SW 1271 (cell line): ENCODE results near the gene CCDC187.
"Not testable (repeated sequence)": the region's sequence is repeated elsewhere in the genome, so short reads cannot be mapped to it uniquely, and the experiment has no call there.

ENCODE experiments used
- DNase-seq, 2 experiments: peaks; one replicate each; lab custom pipeline; 2025; lab: John Stamatoyannopoulos, UW

The CCDC187 gene

DNA sequence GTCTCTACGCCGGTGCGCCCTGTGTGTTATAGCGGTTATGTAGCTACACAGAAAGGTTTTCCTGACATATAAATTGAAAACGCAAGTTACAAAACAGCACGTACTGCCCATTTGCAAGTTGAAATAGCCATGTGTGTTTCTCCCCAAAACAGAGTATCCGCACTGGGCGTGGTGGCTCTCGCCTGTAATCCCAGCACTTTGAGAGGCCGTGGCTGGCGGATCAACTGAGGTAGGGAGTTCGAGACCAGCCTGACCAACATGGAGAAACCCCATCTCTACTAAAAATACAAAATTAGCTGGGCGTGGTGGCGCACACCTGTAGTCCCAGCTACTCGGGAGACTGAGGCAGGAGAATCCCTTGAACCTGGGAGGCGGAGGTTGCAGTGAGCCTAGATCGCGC lies 37.3 kb downstream of the CCDC187 start:
- DNase-seq: not testable (repeated sequence)

DNA sequence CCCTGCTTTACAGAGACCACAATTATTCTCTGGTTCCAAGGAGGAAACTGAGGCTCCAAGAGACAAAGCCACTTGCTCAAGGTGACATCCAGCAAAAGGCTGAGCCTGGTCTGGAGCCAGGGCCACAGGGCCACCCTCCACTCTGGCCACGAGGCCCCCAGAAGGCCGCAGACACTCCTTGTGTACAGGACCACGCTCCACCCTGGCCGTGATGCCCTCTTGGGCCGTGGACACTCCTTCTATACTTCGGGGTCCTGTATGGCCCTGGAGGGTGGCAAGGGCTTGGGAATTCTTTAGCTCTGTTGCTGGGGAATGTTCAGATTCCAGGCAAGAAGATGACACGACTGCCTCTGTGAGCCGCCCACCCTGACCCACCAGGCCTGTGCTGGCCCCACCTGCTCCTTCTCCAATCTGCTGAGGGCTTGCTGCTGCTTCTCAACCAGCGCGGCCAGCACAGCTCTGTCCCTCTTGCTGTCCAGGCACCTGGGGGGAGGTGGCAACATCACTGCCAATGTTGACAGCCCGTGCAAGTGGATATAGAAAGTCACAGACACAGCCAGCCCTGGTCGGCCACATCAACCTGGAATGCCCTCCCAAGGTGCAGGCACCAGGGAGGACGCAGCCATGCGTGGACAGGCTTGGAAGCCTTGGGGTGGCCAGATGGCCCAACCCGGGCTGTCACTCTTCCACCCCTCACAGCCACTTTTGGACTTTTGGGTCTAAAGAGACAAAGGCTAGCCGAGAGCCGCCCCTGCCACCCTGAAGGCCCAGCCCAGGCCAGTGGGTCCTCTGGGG lies 38.1 kb downstream of the CCDC187 start:
- DNase-seq: no peak

DNA sequence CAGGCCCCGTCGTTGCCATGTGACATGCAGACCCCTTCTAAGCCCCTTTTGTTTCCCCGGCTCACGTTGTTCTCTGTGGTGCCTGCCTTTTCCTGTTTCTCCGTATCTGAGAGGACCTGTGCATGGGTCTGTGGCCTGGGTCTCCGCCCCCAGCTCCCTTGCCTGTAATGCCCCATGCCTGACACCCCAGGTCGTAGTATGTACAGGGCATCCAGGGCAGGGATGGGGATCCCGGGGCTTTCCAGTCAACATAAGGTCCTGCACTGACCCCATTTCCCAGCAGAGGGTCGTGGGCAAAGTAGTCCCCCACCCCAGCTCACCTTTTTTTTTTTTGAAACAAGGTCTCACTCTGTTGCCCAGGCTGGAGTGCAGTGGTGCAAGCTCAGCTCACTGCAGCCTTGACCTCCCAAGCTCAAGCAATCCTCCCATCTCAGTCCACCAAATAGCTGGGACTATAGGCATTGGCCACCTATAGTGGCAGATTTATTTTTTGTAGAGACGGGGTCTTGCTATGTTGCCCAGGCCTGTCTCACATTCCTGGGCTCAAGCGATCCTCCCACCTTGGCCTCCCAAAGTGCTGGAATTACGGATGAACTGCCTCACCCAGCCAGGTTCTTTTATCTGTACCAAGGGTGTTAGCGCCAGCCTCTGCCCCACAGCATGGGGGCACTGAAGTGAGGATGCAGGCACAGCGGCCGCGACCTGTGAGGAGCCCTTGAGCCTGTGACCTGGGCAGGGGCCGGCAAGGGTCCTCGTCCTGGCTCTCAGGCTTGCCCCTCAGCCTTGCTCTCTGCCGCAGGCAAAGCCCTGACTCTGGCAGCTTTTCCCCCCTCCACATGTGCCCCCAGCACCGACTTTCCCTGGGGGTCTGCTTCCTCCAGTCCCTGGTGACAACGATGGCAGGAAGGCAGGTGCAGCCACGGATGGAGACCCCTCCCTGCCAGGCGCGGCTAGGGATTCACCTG lies 39.2 kb downstream of the CCDC187 start:
- no peak for DNase-seq

DNA sequence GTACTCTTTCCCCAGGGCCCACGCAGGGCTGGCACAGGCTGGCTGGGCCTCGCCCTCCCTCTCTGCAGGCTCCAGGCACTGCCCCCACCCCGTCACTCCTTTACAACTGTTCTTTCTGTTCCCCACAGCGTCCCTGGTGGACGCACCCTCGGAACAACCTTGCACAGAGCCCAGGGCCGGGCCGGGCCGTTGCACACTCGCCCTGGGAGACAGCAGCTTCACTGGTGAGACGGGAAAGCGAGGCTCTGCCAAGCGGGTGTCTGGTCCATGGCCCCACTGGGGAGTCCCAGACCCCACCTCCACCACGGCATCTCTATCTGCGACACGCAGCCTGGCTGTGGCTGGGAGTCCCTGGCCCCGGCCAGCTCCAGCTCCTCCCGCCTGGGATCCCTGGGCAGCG lies 39.9 kb downstream of the CCDC187 start:
- DNase-seq: no peak

DNA sequence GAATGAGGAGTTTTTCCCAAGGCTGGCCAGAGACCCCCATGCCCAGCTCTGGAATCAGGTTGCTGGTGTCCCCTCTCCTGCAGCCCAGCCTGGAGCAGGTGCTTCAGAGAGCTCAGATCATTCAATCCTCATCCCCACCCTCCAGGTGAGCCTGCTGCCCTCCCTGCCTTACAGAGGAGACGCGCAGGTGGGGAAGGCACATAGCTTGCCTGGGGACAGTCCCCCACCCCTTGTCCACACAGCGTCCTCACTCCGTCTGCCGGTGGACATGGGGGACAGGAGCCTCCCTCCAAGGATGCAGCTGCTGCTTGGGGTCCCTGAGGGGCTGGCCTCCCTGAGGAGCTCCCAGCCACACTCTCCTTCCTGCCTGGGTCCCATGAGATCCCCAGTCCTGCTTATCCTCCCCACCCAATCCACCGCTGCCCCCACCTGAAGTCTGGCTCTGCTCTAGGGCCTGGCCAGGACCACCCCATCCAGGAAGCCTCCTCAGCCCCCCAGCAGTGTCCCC lies 41.2 kb downstream of the CCDC187 start:
- DNase-seq: no peak

DNA sequence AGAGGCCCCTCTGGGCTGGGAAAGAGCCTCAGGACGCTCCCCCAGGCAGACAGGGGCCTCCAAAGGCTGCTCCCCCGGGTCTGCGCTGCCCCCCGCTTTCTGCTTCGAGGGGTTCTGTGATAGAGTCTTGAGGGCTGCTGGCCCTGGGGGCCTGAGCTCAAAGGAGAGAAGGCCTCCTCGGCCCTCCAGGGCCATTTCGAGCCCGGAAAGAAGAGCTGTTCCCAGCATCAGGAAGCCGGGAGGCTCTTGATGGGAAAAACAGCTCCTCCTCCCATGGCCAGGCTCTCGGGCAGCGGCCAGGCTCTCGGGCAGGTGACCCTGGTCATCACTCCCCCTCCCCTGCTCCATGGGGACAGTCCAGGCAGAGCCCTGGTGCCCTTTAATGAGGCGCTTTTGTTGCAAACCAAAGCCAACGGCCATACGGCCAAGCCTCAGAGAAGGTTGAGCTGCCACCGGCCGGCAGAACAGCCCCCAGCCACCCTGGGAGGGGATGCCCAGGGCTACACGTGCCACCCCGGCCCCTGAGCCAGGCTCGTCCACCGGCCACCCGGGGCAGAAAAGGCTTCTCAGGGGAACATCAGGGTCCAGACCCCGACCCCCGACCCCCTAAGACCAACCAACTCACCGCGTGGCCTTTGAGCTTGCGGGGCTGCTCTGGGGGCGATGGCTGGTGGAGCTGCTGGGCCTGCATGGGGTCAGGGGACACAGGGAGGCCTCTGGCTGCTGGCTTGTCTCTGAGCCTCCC lies 42.0 kb downstream of the CCDC187 start:
- DNase-seq: no peak

DNA sequence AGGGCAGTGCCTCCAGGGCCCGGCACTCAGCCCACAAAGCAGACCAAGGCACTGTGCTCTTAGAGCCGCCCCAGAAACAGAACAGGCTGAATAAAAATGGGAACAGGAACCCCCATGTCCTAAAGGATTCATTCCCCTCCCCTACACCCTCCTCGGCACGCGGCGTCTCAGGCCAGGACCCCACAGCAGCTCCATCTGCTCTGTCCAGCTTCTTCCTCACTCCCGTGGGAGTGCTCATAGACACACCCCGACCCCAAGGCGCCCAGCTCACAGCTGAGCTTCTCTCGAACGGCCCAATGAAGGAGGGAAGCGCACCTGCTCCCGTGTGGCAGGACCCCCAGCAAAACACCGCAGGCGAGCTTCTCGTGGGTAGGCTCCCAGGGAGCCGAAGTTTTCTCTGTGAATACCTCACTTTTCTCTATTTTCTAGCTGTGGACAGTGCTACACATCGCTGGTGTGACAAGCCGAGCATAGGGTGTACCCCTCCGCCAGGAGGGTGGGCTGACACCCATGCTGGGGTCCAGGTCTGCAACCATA lies 42.9 kb downstream of the CCDC187 start:
- DNase-seq: no peak

DNA sequence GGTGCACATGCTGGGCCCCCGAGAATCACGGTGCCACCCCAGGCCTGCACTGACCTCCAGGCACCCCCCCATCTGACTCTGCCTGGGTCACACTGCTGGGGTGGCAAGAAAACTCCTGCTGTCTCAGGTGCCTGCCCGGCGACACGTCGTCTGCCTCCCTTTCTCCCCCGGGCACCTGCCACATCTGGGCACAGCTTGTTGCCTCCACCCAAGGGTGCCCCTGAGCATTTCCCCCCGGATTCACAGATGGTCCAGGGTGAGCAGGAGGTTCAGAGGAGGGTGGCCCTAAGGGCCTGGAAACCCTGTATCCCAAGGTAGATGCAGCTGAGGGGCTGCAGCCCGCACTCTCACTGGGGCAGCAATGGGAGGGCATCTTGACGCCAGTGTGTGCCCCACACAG lies 43.4 kb downstream of the CCDC187 start:
- DNase-seq: no peak

DNA sequence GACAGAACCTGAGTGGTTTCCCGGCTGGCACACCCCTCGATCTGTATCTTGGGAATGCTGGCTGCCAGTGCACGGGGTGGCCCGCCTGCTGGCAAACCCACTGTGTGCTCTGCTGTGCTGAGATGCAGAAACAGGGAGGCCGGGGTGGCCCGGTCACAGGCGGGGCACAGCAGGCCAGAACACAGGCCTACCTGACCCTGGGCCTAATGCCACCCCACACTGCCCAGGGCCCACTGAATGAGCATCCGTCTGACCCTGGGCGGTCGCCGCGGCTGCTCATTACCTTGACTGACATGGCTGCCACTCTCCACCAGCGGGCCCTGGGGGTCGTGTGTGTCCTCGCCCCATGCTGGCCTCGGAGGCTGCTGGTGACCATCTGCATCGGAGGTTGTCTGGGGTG lies 44.1 kb downstream of the CCDC187 start:
- DNase-seq: no peak

DNA sequence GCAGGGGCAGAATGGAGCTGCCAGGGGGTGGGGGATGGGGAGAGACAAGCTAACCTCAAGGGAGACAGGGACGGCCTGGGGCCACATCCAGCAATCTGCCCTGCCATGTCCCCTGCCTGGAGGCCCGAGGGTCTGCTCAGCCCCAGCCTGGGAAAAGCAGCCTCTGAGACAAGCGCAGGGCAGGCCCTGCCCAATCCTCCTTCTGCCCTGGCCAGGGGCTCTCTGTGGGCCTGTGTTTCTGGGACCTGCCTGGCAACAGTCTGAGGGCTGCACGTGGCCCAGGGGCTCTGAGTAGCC lies 44.4 kb downstream of the CCDC187 start:
- DNase-seq: no peak

DNA sequence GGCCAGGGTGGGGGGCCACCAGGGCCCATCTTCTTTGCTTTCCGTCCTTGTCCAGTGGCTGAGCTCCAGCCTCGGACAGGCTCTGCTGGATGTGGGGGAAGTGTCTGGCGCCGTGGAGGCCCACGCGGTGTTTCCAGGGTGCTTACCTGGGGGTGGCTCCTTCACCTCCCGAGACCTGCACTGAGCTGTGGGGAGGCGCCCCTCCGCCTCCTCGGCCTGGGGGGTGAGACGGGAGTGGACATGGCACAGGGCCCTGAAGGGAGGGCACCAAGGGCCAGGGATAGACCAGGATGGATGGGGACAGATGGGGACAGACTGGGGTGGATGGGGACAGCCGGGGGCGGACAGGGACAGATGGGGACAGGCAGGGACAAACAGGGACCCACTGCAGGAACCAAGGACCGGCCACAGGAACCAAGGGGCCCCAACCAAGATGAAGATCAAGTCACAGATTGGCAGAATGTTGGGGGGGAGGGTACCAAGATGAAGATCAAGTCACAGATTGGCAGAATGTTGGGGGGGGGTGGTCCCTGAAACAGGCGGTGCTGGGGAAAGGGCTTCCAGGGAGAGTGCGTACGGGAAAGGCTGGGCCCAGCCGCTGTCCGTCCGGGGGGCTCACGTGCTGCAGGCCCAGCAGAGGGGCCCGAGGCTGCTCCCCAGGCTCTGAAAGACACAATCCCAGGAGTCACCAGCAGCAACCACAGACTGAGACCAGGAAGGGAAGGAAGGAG lies 44.9 kb downstream of the CCDC187 start:
- no peak for DNase-seq

DNA sequence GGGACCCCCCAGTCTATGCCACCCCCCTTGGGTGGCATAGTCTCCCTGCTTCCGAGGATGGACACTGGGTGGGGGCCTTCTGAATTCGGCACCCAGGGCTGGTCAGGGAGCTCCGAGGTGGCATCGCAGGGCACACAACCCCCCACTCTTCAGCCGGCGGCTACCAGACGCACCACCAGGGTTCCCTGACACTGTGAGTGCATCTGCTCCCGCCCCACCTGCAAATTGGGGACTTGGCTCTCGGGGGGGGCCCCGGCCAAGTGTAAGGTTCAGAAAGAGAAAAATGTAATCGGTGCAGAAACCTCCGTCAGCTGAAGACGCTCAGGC lies 45.6 kb downstream of the CCDC187 start:
- DNase-seq: no peak

DNA sequence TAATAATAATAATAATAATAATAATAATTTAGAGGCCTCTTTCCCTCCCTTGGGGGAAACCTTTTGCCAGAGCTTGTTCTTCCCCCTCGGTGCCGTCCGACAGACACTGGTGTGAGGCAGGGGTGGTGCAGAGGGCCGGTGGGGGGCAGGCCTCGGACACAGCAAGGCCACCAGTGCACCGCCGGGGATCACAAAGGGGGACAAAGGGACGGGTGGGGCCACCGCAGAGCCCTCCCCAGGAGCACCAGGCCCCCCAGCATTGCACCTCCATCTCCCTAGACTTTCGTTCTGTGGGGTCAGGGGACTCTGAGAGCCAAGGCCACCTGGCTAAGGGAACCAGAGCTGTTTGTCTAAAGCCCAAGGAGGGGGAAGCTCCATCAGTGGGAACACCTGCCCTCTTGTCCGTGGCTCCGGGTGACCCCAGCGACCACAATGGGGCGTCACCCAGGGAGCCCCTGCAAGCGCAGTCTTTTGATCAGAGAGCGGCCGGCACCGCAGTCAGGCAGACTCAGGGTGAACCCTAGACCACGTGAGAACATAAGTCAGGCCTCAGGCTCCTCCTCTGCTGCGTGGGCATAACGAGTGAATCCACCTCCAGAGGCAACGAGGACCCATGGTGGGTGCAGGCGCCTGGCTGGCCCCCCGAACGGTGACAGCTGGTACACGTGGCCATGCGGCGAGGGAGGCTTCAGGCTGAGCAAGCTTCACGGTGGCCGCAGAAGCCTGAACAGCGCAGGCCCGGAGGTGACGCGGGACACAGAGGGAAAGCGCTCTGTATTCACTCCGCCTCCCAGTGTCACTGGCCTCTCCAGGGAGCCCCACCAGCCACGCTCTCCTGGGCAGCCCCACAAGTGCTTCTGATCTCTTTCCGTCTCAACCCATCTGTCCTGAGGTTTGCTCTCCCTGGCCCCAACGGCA lies 46.3 kb downstream of the CCDC187 start:
- DNase-seq: no peak

DNA sequence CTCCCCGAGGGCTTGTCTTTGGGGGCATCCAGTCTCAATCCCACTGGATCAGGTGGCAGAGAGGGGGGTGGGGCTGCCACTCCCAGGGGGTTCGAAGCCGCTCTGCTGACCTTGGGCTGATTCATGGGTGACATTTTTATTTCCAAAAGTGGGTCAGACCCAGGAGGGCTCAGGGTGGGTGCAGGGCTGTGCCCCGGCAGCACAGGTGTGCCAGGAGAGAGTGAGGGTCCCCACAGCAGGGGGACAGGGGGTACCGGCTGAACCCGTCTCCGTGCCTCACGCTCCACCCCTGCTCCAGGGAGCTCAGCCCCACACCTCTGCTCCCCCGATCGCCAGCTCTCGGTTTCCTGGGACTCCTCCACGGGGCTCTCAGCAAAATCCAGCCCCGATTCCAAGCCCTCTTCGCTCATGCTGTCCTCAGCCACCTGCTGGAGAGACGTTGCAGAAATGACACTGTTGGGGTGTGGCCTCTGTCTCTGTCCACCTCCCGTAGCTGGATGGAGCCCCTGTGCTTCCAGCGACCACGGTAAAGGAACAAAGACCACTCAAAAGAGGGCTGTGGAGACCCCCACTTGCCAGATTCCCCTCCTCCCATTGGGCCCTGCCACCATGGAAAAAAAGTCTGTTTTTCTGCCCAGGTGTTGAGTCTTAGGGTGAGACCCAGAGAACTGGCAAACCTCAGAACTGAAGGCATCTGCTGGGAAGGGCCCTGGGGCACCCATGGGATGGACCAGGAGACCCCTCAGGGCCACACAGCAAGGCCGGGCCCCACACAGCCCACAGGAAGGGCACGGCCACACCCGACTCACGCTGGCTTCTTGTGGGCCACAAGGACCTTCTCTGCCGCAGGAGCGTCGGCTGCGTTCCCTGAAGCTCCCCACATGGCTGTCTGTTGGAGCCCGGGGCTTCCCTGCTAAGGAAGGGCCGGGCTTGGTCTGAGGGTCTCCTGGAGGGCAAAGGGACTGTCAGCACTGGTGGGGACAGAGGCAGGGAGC lies 47.7 kb downstream of the CCDC187 start:
- peak in 1 of 2 experiments; percentile 18 for DNase-seq

DNA sequence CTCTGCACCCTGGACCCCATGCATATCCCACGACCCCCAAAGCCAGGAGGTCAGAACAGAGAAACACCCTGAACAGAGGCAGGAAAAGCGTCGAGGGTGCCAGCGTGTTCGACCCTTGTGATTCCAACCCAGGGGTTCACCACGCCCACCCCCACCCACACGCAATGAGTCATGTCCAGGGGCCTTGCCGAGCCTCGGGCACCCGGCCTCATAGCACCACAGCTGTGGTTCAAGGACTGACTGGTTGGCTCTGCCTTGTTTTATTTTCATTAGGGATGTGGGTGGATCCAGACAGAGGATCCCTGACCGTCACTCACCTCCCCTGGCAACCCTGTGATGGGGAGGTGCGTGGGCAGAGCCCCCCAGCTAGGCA lies 48.7 kb downstream of the CCDC187 start:
- DNase-seq: no peak

DNA sequence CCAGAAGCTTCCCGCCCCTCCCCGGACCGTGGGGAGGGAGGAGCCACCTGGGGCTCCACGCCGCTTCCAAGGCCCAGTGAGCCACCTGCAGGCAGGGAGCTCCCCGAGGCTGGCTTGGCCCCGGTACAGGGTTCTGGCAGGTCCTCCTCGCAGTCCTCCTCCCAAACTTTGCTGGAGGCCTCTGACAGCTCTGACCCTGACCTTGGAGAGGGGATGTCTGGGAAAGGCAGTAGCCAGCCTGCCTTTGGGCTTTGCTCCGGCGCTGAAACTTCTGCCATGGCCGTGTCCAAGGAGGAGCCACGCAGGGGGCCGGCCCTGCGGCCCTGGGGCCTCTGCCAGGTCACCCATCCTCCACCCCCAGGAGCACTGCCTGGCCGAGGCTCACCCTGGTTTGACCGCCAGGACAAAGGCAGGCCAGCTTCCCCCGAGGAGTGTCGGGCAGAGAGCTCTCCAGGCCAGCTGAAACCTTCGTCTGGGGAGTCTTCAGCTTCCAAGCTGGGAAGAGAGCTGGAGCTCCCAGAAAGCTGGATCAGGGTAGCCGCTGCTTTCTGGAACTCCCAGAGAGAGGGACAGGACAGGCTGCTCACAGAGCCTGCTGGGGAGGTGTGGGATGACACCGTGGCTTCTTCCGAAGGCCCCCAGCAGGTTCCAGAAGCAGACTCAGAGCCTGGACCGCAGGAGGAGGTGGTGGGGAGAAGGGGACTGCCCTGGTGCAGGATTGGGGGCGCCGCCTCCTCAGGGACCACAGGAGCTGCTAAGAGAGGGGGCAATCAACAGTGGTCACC lies 49.3 kb downstream of the CCDC187 start:
- DNase-seq: no peak

DNA sequence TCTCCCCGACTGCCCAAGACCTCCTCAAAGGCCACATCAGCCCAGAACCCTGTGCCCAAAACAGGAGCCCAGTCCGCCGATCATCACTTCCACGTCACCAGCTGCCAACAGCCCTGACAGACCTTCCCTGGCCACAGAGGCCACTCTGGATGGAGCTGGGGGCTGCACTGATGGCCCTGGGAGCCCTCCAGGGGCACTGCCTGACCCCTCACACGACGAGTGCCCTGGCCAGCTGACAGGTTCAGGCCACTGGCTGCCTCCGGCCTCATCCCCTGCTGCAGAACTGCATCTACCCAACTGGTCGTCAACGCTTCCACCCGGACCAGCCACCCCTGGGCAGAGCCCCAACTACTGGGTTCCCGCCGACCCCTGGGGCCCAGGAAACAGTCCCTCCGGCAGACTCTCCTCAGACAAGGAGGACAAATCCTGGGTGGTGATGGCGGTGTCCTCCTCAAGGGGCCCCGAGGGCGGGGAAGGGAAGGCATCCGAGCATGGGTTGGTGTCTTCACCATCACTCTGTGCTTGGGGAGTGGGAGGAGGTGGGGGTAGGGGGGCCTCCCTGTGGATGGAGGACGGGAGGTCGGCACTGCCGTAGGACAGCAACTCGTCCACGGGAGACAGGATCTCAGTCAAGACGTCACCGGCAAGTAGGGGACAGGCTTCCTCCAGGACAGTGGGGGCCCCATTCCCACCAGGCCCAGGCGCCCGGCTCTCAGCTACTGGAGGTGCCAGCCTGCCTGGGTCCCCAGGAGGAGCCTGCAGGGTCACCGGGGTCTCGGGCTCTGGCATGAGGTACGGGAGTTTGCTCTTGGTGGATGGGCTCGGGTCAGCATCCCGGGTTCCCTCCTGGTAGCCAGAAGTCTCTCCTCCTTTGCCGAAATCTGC lies 50.4 kb downstream of the CCDC187 start:
- no peak for DNase-seq
